ENCODE measurements around the gene EID2. TPM values are rescaled to one million over a fixed set of nuclear protein-coding genes. Genes with fewer than 3 reads are reported as not detected.

The EID2 gene
- polyA plus RNA-seq, 1 of the 3 experiments (the other 2 are of a cell fraction), result 14.1 TPM

DNA sequence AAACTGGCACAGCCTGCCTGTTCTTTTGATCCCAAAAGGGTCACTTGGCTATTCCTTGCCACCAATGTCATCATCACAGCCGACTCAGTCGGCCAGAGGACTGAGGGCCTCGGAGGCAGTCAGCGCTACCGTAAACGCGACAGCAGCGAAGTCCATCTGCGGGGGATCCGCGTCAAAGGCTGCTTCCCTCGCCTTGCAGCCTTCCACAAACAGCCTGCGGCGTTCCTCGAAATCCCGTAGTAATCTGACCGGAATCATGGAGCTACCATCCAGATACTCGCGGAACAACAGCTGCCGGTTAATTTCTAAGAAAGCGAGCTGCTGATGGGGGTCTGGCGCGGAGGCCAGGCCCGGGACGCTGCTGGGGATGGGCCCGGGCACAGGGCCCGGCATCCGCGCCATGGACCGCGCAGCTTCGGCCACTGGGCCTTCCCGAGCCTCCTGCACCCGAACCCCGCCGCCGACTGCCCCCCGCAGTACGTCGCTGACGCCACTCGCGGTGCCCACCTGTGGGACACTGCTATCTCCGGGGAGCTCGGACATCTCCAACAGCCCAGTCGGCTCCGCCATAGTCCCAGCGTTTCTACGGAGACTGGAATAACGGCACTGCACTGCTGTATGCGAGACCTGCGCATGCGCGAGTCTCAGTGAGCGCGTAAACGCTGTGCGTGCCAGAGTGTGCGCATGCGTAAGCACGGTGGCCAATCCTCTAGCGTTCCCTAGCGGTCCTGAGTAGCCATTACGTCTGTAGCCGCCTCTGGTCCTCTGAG, 7.5 kb downstream of the EID2 start, which contains the start of gene EID2B:
Gene EID2B, minus strand, starts transcription at position 620 of the 770 bp plus-strand sequence. Its CDS starts 50 bp downstream, at position 570.
- POLR2A ChIA-PET, result interaction anchor here (0.7 to 1.2 kb wide), 5 partner anchors 34 to 141 kb away, joined by 3 to 5 read pairs (median 3); partner anchors contain the start of genes MED29, PAF1 and RPS16
- Histone ChIP-seq H4K20me1 (ENCODE audit: insufficient read depth) (no peaks in the 10 kb centered on the region; the same call in 1 of the 2 replicates), H3K36me3 (replicated peaks in 1 of 2; ENCODE audit: control insufficient read depth in 1 of 2, insufficient read depth in 2 of 2, low read length in 1 of 2) (peaks cover 0 to 6% of the 10 kb centered on the region in 2 experiments), H3K27ac (ENCODE audit: low read depth in 2 of 2, low read length in 1 of 2) (peak within 1 kb of the TSS; percentile 54 to 77), H3K79me2 (ENCODE audit: insufficient read depth) (peaks cover 48% of the 10 kb centered on the region), H3K4me1 (ENCODE audit: control insufficient read depth in 1 of 2, insufficient read depth in 2 of 2, low read depth in 1 of 2, low read length in 1 of 2) (no peaks in the 10 kb centered on the region; a peak in 2 of 4 replicates), H2AFZ (ENCODE audit: low read depth) (peak within 1 kb of the TSS; percentile 68; the same call in 1 of the 2 replicates), H3K4me2 (peak within 1 kb of the TSS; percentile 81), H3K27me3 (ENCODE audit: insufficient read depth) (no peaks in the 10 kb centered on the region), H3K9me3 (no peaks in the 10 kb centered on the region), H3K4me3 (ENCODE audit: low read depth in 2 of 2, low read length in 1 of 2) (peak within 1 kb of the TSS; percentile 76 to 83), H3F3A (replicated peaks; ENCODE audit: insufficient read depth) (no peaks in the 10 kb centered on the region), H3K9ac (peak within 1 kb of the TSS; percentile 84), H3K9me2 (no peaks in the 10 kb centered on the region)
- DNase-seq, result peak; percentile 95
- TF ChIP-seq MXI1 (IDR thresholded peaks at IDR 0.05; ENCODE audit: low read depth, low read length), result peak; percentile 30; the same call in 1 of the 2 replicates
- peak; percentile 99 for TF ChIP-seq NRF1 (IDR thresholded peaks at IDR 0.05; ENCODE audit: low read depth, low read length)
- TF ChIP-seq NFIC (IDR thresholded peaks at IDR 0.05; ENCODE audit: borderline replicate concordance), result peak; percentile 15; the same call in 1 of the 2 replicates
- TF ChIP-seq SMC3 (IDR thresholded peaks at IDR 0.05; ENCODE audit: low read depth, low read length), result peak; percentile 82
- peak; percentile 30 for TF ChIP-seq CHD2 (IDR thresholded peaks at IDR 0.05; ENCODE audit: low read length, partially characterized antibody)
- TF ChIP-seq TAF1 (IDR thresholded peaks at IDR 0.05; ENCODE audit: borderline replicate concordance, low read depth, low read length), result peak; percentile 73
- TF ChIP-seq GATA2 (CRISPR knock-in tag; IDR thresholded peaks at IDR 0.05), result no peak
- TF ChIP-seq TEAD4 (IDR thresholded peaks at IDR 0.05; ENCODE audit: borderline replicate concordance, insufficient read depth), result no peak
- peak; percentile 83 for TF ChIP-seq YY1 (IDR thresholded peaks at IDR 0.05; ENCODE audit: low read depth)
- TF ChIP-seq, protein P1, sequence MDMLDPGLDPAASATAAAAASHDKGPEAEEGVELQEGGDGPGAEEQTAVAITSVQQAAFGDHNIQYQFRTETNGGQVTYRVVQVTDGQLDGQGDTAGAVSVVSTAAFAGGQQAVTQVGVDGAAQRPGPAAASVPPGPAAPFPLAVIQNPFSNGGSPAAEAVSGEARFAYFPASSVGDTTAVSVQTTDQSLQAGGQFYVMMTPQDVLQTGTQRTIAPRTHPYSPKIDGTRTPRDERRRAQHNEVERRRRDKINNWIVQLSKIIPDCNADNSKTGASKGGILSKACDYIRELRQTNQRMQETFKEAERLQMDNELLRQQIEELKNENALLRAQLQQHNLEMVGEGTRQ (IDR thresholded peaks at IDR 0.05; ENCODE audit: borderline replicate concordance, low read depth, low read length), result no peak
- TF ChIP-seq JUND (IDR thresholded peaks at IDR 0.05), result no peak
- TF ChIP-seq, protein P2, sequence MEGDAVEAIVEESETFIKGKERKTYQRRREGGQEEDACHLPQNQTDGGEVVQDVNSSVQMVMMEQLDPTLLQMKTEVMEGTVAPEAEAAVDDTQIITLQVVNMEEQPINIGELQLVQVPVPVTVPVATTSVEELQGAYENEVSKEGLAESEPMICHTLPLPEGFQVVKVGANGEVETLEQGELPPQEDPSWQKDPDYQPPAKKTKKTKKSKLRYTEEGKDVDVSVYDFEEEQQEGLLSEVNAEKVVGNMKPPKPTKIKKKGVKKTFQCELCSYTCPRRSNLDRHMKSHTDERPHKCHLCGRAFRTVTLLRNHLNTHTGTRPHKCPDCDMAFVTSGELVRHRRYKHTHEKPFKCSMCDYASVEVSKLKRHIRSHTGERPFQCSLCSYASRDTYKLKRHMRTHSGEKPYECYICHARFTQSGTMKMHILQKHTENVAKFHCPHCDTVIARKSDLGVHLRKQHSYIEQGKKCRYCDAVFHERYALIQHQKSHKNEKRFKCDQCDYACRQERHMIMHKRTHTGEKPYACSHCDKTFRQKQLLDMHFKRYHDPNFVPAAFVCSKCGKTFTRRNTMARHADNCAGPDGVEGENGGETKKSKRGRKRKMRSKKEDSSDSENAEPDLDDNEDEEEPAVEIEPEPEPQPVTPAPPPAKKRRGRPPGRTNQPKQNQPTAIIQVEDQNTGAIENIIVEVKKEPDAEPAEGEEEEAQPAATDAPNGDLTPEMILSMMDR (IDR thresholded peaks at IDR 0.05), result peak; percentile 92
- peak; percentile 99 for TF ChIP-seq RAD21 (IDR thresholded peaks at IDR 0.05; ENCODE audit: low read length)
- TF ChIP-seq, protein P3, sequence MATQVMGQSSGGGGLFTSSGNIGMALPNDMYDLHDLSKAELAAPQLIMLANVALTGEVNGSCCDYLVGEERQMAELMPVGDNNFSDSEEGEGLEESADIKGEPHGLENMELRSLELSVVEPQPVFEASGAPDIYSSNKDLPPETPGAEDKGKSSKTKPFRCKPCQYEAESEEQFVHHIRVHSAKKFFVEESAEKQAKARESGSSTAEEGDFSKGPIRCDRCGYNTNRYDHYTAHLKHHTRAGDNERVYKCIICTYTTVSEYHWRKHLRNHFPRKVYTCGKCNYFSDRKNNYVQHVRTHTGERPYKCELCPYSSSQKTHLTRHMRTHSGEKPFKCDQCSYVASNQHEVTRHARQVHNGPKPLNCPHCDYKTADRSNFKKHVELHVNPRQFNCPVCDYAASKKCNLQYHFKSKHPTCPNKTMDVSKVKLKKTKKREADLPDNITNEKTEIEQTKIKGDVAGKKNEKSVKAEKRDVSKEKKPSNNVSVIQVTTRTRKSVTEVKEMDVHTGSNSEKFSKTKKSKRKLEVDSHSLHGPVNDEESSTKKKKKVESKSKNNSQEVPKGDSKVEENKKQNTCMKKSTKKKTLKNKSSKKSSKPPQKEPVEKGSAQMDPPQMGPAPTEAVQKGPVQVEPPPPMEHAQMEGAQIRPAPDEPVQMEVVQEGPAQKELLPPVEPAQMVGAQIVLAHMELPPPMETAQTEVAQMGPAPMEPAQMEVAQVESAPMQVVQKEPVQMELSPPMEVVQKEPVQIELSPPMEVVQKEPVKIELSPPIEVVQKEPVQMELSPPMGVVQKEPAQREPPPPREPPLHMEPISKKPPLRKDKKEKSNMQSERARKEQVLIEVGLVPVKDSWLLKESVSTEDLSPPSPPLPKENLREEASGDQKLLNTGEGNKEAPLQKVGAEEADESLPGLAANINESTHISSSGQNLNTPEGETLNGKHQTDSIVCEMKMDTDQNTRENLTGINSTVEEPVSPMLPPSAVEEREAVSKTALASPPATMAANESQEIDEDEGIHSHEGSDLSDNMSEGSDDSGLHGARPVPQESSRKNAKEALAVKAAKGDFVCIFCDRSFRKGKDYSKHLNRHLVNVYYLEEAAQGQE (IDR thresholded peaks at IDR 0.05; ENCODE audit: low read depth, low read length), result 0 out of 2 replicates have a peak, but pooled peaks have one; percentile 10
- TF ChIP-seq POLR2AphosphoS5 (IDR thresholded peaks at IDR 0.05; ENCODE audit: low read depth, low read length), result peak; percentile 92
- WGBS (ENCODE audit: low lambda C conversion rate), result 1% methylated on average over 41 of the region's 65 CpGs
- CTCF ChIA-PET, result interaction anchor here (0.6 to 6.5 kb wide), 43 partner anchors 8 to 135 kb away, joined by 3 to 96 read pairs (median 7); partner anchors contain the start of genes DLL3, PLEKHG2, RPS16 and SELENOV
